ENCODE data around the gene RPS21.

Gene RPS21

DNA sequence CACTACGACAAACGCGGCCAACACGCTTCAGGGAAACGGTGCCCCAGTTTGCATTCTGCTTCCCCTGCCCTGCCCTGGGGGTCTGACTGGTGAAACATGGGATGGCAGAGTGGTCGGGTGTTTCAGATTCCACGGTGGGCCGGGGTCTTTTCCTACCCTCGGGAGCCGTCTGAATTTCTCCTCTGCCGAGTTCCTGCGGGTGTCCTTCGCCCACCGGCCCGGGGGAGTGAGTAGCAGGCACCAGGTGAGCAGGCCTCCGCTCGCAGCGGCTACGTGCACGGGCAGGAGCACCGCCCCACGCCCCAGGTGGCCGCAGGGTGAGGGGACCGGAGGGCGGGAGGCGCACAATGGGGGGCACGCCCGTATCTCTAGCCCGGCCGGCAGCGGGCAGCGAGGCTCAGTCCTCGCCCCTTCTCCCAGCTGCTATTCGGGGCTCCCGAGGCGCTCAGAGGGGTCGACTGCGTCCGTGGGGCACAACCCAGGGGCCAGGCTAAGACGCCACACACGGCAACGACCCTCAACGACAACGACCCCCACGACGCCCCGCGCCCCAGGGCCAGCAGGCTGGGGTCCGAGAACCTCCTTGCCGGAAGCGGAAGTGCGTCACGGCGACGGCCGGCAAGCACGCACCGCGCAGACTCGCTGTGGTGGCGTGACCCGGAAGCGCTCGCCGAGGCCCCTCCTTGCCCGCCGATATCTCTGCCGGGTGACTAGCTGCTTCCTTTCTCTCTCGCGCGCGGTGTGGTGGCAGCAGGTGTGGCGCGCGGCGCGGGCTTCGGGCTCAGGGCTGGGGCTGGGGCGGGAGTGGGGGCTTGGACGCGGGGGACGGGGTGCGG lies at the start of gene RPS21:
TSS of gene RPS21 (plus strand) at position 721 of the 836 bp plus-strand sequence. CDS start 236 bp downstream, outside the sequence.
- in situ Hi-C loops (cut with MboI; ENCODE audit: low sequenced_read_pairs): no loop called here

DNA sequence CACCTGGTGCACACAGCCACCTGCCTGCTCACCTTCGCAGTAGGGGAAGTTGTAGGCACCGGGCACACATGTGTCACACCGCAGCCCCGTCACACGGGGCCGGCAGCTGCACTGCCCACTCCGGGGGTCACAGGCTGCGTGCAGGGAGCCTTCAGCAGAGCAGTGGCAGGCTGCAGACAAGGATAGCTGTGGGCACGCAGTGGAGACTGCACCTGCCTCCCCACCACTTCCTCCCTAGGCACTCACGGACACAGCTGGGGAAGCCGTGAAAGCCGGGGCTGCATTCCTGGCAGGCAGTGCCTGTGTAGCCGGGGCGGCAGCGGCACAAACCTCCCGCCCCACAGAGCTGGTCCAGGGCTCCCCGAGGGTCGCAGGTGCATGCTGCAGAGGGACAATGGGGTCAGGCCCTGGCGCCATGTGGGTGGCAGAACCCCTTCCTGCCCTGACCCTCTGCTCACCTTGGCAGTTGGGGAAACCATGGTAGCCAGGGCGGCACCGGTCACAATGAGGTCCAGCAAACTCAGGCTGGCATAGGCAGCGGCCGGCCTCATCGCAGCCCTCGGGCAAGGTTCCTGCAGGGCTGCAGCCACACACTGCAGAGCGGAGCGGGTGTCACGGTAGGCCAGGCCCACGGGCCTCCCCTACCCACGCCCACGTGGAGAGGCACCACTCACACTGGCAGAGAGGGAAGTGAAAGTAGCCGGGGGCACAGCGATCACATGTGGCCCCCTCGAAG lies 49.2 kb upstream of the RPS21 start:
- in situ Hi-C loops (cut with MboI; ENCODE audit: low sequenced_read_pairs): no loop called here

DNA sequence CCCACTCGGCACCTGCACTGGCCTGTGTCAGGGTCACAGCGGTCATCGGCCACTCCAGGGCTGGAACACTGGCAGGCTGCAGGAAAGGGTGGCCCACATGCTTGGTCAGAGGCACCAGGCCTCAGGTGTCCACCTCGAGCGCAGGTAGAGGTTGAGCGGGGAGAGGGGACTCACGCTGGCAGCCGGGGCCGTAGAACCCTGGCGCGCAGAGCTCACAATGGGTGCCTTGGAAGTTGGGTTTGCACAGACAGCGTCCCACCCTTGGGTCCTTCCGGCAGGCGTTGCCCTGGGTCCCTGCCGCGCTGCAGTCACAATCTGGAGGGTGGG lies 48.6 kb upstream of the RPS21 start:
- in situ Hi-C loops (cut with MboI; ENCODE audit: low sequenced_read_pairs): no loop called here

GRCh38 chr20:62339647-62340062 lies 47.2 kb upstream of the RPS21 start:
- in situ Hi-C loops (cut with MboI; ENCODE audit: low sequenced_read_pairs): no loop called here

- in situ Hi-C loops (cut with MboI; ENCODE audit: low sequenced_read_pairs): no loop called here
Measured at GRCh38 chr20:62342910-62343309, 44.0 kb upstream of the RPS21 start.

DNA sequence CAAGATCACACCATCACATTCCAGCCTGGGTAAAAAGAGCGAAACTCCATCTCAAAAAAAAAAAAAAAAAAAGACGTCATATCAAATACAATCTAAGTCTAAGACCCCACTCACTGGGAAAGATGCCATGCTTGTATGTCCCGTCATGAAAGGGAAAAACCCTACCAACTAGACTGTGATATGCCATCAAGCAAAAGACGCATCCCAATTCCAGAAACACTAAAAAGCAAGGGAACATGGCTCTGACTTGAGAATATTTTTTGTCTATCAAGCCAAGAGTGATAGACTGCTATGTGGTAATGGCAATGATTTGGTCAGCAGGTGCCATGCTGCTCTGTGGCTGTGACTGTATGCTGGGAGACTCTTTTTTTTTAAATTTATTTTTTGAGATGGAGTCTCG lies 42.8 kb upstream of the RPS21 start:
- in situ Hi-C loops (cut with MboI; ENCODE audit: low sequenced_read_pairs): no loop called here

DNA sequence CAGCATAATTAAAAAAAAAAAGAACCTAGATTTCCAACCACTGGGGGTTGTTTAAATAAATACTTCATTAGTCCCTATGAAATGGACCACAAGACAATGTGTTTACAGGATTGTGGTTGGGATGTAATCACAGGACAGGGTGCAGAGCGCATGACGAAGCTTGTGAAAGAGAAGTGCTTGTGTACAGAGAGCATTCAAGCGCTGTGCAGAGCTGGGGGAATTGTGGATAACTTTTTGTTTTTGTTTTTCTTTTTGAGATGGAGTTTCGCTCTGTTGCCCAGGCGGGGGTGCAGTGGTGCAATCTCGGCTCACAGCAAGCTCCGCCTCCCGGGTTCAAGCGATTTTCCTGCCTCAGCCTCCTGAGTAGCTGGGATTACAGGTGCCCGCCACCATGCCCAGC lies 42.1 kb upstream of the RPS21 start:
- in situ Hi-C loops (cut with MboI; ENCODE audit: low sequenced_read_pairs): no loop called here

DNA sequence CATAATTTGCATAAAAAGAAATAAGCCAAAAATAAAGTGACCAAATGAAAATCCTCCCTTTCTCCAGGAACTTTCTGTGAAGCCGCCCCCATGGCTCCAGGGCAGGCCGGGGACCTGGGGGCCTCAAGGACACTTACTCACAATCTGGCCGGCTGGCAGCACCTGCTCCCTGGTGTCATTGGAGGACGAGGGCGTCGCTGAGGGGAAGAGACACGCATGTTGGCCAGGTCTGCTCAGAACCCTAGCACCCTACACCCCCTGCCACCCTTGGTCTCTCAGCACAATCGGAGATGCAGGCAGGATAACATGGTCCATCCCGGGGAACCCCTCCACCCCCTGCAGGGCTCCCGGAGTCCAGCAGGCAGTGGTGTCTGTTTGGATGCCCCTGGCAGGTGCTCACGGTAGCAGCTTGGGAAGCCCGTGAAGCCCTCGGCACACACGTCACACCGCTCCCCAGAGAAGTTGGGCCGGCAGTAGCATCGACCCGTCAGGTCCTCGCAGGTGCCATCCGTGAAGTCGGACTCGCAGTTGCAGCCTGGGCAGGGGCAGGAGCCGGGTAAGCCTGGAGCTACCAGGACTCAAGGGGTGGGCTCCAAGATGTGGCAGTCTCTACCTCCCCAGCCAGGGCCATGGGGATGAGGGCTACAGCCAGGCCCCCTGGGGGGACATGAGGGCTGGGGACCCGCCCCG lies 41.1 kb upstream of the RPS21 start:
- in situ Hi-C loops (cut with MboI; ENCODE audit: low sequenced_read_pairs): no loop called here

DNA sequence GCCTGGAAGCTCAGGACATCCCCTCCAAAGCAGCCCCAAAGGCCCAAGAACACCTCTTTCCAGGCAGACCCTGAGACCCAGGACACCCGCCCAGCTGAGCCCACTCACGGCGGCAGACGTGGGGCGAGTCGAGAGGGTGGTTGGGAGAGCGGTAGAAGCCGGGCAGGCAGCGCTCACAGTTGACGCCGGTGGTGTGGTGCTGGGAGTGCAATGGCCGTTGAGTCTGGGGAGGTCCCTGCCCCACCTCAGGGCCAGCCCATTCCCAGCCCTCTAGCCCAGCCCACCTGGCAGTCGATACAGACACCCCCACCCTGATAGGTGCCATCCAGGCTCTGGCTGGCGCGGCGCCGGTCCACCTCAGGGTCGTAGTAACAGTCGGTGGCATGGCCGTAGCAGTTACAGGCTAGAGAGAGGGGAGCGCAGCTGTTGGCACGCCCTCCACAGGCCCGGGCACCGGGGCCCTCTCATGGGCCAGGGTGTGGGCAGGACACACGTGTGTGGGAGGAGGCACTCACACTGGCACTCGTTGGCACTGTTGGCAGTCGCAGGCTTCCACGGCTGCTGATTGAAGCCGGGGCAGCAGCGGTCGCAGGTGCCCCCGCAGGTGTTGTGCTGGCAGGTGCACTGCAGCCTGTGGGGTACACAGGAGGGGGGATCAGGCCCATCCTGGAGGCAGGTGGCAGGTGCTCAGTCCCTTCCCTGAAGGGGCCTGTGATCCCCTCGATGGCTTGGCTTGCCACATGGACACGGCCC lies 40.3 kb upstream of the RPS21 start:
- in situ Hi-C loops (cut with MboI; ENCODE audit: low sequenced_read_pairs): no loop called here

DNA sequence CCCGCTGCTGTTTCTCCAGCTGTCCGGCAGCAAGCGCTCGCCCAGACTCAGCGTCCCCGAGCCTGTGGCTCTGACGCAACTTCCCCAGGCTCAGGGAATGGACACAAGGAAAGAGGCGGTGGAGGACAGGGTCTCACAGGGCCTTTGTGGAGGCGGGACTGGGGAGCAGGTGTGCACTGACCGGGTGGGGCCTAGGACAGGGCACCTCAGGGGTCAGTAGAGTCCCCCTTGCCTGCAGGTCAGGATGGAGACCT lies 39.8 kb upstream of the RPS21 start:
- in situ Hi-C loops (cut with MboI; ENCODE audit: low sequenced_read_pairs): no loop called here

DNA sequence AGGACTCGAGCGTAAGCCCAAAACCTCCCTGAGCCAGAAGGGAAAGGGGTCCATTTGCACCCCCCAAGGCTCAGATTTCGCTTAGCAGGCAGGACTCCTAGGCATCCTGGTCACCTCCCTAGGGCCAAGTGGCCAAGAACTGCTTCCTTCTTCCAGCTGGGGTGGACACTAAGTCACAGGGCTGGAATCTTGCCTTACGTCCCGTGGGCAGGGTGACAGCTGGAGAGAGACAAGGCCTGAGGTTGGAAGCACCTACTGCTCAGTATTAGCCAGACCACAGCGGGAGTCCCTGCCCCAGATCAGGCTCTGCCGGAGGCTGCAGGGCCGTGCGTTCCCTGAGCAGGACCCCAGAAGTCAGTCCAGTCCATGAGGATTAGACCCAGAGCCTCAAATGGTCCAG lies 39.5 kb upstream of the RPS21 start:
- in situ Hi-C loops (cut with MboI; ENCODE audit: low sequenced_read_pairs): no loop called here

- in situ Hi-C loops (cut with MboI; ENCODE audit: low sequenced_read_pairs): no loop called here
Measured at GRCh38 chr20:62348604-62349003, 38.3 kb upstream of the RPS21 start.

- in situ Hi-C loops (cut with MboI; ENCODE audit: low sequenced_read_pairs): no loop called here
Measured at GRCh38 chr20:62349556-62350097, 37.3 kb upstream of the RPS21 start.

- in situ Hi-C loops (cut with MboI; ENCODE audit: low sequenced_read_pairs): no loop called here
Measured at GRCh38 chr20:62350098-62350628, 36.7 kb upstream of the RPS21 start.

DNA sequence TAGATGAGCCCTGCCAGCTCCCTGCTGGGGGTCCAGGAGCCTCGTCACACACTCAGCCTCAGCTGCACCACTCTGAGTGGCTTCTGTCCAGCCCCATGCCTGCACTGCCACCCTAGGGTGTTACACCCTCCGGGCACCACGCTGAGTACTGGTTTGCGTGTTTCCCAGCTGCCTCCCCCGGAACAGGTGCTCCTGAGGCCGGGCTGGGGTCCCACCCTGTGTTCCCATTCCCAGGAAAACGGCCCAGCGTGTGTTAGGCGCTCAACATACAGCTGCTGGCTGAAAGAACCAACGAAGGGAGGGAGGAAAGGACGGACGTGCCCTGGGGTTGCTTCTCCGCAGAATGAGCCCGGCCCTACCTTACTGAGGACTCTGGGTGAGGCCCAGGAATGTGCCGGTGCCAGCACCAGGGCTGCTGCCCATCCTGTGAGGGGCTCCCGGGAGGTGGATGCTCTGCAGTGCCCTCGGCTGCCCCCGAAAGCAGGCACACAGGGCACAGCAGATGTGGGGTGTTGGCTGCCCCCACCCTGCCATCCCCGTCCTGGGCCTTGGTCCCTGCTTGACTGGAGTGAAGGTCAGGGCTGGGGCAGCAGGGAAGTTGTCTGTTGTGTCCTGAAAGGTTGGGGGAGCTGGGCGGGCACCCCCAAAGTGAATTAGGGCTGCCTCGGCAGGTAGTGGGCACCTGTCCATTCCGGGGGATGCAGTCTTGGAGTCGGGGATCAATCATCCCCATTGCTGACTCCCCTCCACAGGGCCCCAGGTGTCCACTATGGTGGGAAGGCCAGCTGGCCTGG lies 36.1 kb upstream of the RPS21 start:
- in situ Hi-C loops (cut with MboI; ENCODE audit: low sequenced_read_pairs): no loop called here

DNA sequence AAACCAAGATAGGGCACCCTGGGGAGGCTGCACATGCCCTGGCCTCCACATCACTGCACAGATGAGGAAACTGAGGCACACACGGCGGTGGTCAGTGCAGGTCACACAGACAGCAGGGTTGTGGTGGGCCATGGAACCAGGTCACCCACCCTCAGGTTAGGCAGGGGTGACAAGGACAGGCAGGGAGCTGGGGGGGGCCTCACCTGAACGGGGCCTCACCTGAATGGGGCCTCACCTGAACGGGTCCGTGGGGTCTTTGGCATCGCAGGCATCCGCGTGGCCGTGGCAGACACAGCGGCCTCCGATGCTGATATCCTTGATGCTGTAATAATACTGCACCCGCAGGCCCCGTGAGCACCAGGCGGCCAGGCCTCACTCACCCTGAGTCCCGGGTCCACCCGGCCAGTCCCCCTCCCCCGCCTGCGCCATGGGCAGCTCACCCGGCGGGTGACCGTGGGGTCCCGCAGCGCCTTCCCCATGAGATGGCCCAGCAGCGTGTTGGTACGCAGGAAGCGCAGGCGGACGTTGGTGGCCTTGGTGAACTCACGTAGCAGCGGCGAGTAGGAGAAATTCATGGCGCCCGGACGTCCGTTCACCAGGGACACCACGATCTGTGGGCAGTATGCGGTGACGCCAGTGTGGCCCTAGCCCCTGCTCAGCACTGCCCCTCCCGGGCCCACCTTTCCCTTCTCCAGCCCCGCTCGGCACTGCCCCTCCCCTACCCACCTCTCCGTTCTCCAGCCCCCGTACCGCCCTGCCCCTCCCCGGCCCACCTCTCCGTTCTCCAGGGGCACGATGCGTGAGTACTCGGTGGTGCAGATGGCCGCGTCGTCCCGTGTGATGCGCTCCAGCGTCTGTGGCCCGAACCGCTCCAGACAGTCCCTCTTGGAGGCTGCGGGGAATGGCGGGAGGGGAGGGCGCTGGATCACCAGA lies 35.2 kb upstream of the RPS21 start:
- in situ Hi-C loops (cut with MboI; ENCODE audit: low sequenced_read_pairs): no loop called here

GRCh38 chr20:62352402-62353288 lies 34.3 kb upstream of the RPS21 start:
- in situ Hi-C loops (cut with MboI; ENCODE audit: low sequenced_read_pairs): no loop called here
